ENCODE measurements around the gene ABHD18. TPM values are rescaled to one million over a fixed set of nuclear protein-coding genes. Genes with fewer than 3 reads are reported as not detected.

Gene ABHD18
- total RNA-seq: 10 to 100 TPM in 2 of 4 donors, 1 to 10 TPM in 2; 6.7 to 15.2 (median 9.0) TPM
- polyA plus RNA-seq: 1 to 10 TPM; 2.4 to 7.4 (median 6.3) TPM

DNA sequence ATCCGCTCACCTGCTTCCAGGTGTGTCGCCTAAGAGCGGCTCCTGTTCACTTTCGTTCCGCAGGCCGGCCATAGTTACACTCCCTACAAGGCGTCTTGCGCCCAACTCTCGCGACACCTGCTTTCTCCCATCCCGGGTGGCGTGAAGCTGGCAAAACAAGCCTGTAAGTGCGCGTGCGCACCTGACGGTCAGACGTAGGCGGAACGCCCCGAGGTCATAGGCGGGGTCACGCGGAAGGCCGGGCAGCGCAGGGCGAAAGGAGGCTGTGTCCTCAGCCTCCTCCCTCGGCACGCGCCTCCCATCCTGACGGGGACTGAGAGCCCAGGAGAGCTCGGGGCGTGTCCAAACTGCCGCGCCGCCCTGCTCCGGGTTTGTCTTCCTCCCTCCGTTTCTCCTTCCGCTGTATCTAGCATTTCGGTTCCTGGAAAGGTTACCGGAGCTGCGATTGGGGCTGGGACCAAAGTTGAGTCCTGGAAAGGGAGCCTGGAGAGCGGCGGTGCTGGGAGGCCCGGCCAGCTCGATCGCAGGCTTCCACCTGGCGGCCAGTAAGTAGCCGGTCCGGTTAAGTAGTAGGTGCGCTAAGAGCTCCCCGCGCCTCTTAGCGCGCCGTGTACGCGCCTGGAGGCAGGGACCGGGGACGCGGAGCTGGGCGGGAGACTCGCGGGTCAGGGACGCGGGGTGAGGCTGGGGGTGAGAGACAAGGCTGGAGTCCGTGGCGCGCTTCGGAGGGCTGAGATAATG, at the start of gene ABHD18, which contains the start of gene MFSD8:
Gene ABHD18 (plus strand): TSS at position 345 of the 741 bp plus-strand sequence. CDS start 17,550 bp downstream, outside the sequence.
Gene MFSD8 (minus strand): TSS at position 112 of the 741 bp plus-strand sequence. CDS start 40 bp downstream, at position 72.
- Histone ChIP-seq H3K27me3 (no peaks in the 10 kb centered on the region), H3K36me3 (no peaks in the 10 kb centered on the region), H3K27ac (peak within 1 kb of the TSS; percentile 91 to 96 (median 95)), H3K4me1 (peaks cover 0 to 23% (median 17%) of the 10 kb centered on the region in 4 donors), H3K9me3 (no peaks in the 10 kb centered on the region), H3K4me3 (peak within 1 kb of the TSS; percentile 77 to 96 (median 82))
- peak; percentile 46 to 54 for TF ChIP-seq POLR2A (IDR thresholded peaks at IDR 0.05)
- TF ChIP-seq, protein P1, sequence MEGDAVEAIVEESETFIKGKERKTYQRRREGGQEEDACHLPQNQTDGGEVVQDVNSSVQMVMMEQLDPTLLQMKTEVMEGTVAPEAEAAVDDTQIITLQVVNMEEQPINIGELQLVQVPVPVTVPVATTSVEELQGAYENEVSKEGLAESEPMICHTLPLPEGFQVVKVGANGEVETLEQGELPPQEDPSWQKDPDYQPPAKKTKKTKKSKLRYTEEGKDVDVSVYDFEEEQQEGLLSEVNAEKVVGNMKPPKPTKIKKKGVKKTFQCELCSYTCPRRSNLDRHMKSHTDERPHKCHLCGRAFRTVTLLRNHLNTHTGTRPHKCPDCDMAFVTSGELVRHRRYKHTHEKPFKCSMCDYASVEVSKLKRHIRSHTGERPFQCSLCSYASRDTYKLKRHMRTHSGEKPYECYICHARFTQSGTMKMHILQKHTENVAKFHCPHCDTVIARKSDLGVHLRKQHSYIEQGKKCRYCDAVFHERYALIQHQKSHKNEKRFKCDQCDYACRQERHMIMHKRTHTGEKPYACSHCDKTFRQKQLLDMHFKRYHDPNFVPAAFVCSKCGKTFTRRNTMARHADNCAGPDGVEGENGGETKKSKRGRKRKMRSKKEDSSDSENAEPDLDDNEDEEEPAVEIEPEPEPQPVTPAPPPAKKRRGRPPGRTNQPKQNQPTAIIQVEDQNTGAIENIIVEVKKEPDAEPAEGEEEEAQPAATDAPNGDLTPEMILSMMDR (IDR thresholded peaks at IDR 0.05): peak; percentile 37 to 63 (median 44)
- TF ChIP-seq EP300 (IDR thresholded peaks at IDR 0.05): peak in 1 of 4 donors; percentile 89
- TF ChIP-seq POLR2AphosphoS5 (IDR thresholded peaks at IDR 0.05): peak; percentile 81 to 95 (median 88)
- WGBS, 2 donors: 0% methylated on average over 69 of the region's 69 CpGs
- peak; percentile 100 for DNase-seq
- intact Hi-C loops (cut with DNase I): loop anchor here (1.0 to 10.0 kb wide), 4 partner anchors 96 to 590 kb away; partner anchors contain the start of genes HSPA4L, INTU and LARP1B

DNA sequence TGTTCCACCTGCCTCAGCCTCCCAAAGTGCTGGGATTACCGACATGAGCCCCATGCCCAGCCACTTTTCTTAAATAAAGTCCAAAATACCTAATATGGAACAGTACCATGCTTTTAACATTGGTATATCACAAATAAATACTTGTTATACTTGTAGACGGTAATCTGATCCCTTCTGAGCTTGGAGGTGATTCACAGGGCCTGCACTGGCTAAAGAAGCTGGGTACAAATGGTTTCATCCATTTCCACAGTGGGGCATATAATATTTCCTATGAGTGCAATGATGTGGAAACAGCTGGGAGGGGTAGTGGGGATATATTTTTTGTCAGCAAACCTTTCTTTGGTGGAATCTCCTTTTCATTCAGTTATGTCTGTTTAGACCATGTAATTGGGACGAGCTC, 48.7 kb upstream of the ABHD18 start:
- no peak for DNase-seq
- Histone ChIP-seq H3K4me3 (no peak overlapping the region), H3K9me3 (no peaks in the 10 kb centered on the region), H3K27me3 (no peaks in the 10 kb centered on the region), H3K36me3 (peaks cover 0 to 51% (median 17%) of the 10 kb centered on the region in 4 donors), H3K27ac (no peak overlapping the region), H3K4me1 (no peaks in the 10 kb centered on the region)
- no peak for TF ChIP-seq POLR2AphosphoS5 (IDR thresholded peaks at IDR 0.05)
- TF ChIP-seq, protein P1 (IDR thresholded peaks at IDR 0.05): no peak
- no peak for TF ChIP-seq POLR2A (IDR thresholded peaks at IDR 0.05)
- TF ChIP-seq EP300 (IDR thresholded peaks at IDR 0.05): no peak
- intact Hi-C loops (cut with DNase I): no loop called here
- 94 to 96% methylated on average over 3 of the region's 3 CpGs for WGBS, 2 donors

DNA sequence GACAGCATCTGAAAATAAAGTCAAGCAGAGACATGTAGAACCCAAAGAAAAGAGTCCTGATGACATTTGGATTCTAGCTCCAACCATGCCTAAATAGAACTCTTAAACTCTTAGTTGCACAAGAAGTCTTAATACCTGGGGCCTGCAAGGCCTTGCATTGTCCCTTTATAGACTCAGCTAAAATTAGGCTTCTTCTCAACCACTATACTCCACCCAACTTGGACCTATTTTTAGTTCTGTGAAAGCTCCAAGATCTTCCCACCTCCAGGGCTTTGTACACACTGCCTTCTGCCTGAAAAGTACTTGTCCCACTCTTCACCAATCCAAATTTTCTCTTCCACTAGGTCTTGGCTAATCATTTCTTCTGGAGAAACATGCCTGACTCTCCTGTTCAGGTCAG, 48.1 kb upstream of the ABHD18 start:
- no peak for DNase-seq
- intact Hi-C loops (cut with DNase I): no loop called here
- H3K9me3 ChIP-seq: no peaks in the 10 kb centered on the region
- H3K27me3 ChIP-seq: no peaks in the 10 kb centered on the region
- H3K4me1 ChIP-seq: no peaks in the 10 kb centered on the region
- no peak overlapping the region for H3K27ac ChIP-seq
- H3K4me3 ChIP-seq: no peak overlapping the region
- no peak for TF ChIP-seq EP300 (IDR thresholded peaks at IDR 0.05)
- TF ChIP-seq POLR2AphosphoS5 (IDR thresholded peaks at IDR 0.05): no peak
- TF ChIP-seq, protein P1 (IDR thresholded peaks at IDR 0.05): no peak
- TF ChIP-seq POLR2A (IDR thresholded peaks at IDR 0.05): no peak
- peaks cover 0 to 55% (median 20%) of the 10 kb centered on the region in 4 donors for H3K36me3 ChIP-seq

DNA sequence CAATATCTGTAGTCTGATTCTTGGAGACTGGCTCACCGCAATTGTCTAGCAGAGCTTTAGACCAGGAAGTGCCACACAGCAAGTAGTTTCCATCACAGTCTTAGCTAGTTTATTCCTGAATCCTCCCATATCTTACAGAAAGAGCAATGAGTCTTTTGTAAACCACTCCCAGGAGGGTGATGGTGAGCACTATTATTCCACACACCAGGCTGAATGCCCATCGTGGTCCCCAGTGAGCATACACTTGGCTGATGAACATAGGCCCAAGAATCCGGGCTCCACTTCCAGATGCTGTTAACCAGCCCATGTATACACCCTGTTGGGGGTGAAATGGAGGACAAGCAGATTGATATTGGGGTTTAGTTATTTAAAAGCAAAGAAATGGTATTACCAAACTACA, 44.7 kb upstream of the ABHD18 start:
- Histone ChIP-seq H3K4me3 (no peak overlapping the region), H3K9me3 (no peaks in the 10 kb centered on the region), H3K4me1 (no peaks in the 10 kb centered on the region), H3K27ac (no peak overlapping the region), H3K27me3 (no peaks in the 10 kb centered on the region), H3K36me3 (peaks cover 0 to 63% (median 20%) of the 10 kb centered on the region in 4 donors)
- WGBS, 2 donors: 98% methylated on average over 3 of the region's 3 CpGs
- DNase-seq: no peak
- TF ChIP-seq EP300 (IDR thresholded peaks at IDR 0.05): no peak
- no peak for TF ChIP-seq POLR2A (IDR thresholded peaks at IDR 0.05)
- TF ChIP-seq POLR2AphosphoS5 (IDR thresholded peaks at IDR 0.05): no peak
- TF ChIP-seq, protein P1 (IDR thresholded peaks at IDR 0.05): no peak
- intact Hi-C loops (cut with DNase I): no loop called here

Data from sigmoid colon (tissue), 7 donors.